HEK293T (cell line): Measurements from ENCODE around the gene ARID4B.
"Not testable (repeated sequence)": the region's sequence is repeated elsewhere in the genome, so short reads cannot be mapped to it uniquely, and the experiment has no call there.

Experiments used
- ARNT ChIP-seq: fragments of 450-650 bp; IDR thresholded peaks from 2 replicates; pipeline ENCODE4 v1.6.1; 2017; ENCODE audit warnings: mild to moderate bottlenecking
- BHLHE40 ChIP-seq: fragments of 450-650 bp; IDR thresholded peaks from 2 replicates; pipeline ENCODE4 v1.6.1; 2016; ENCODE audit warnings: mild to moderate bottlenecking, moderate library complexity, borderline replicate concordance
- ELF4 ChIP-seq: fragments of 450-650 bp; IDR thresholded peaks from 2 replicates; pipeline ENCODE4 v1.6.1; 2017; ENCODE audit warnings: antibody characterized with exemption
- FOXK2 ChIP-seq: fragments of 450-650 bp; IDR thresholded peaks from 2 replicates; pipeline ENCODE4 v1.6.1; 2016; ENCODE audit warnings: mild to moderate bottlenecking
- FOXM1 ChIP-seq: fragments of 450-650 bp; IDR thresholded peaks from 2 replicates; pipeline ENCODE4 v1.6.1; 2017; ENCODE audit warnings: mild to moderate bottlenecking, borderline replicate concordance
- NFRKB ChIP-seq: fragments of 450-650 bp; IDR thresholded peaks from 2 replicates; pipeline ENCODE4 v1.6.1; 2016; ENCODE audit warnings: mild to moderate bottlenecking, moderate library complexity
- SP1 ChIP-seq: fragments of 450-650 bp; IDR thresholded peaks from 2 replicates; pipeline ENCODE4 v1.6.1; 2017
- SUZ12 ChIP-seq: fragments of 450-650 bp; IDR thresholded peaks from 2 replicates; pipeline ENCODE4 v1.6.1; 2016; ENCODE audit warnings: mild to moderate bottlenecking
- TARDBP ChIP-seq: fragments of 450-650 bp; IDR thresholded peaks from 2 replicates; pipeline ENCODE4 v1.6.1; 2016
- ZNF384 ChIP-seq: fragments of 450-650 bp; IDR thresholded peaks from 2 replicates; pipeline ENCODE4 v1.6.1; 2016
- TF ChIP-seq, protein P1 (sequence below): fragments of 450-650 bp; IDR thresholded peaks from 2 replicates; pipeline ENCODE4 v1.6.1; 2016

DNA sequence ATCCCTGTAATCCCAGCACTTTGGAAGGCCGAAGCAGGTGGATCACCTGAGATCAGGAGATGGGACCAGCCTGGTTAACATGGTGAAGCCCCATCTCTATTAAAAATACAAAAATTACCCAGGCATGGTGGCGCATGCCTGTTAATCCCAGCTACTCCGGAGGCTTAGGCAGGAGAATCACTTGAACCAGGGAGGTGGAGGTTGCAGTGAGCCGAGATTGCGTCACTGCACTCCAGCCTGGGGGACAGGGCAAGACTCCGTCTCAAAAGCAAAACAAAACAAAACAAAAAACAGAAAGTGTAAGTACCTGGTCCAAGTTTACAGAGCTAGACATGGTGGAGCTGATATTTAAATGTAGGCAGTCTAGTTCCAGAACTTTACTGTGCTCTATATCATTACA lies 69.9 kb downstream of the ARID4B start:
- not testable (repeated sequence) for TF ChIP-seq BHLHE40, ARNT, FOXM1, TARDBP, ELF4, NFRKB, FOXK2, SUZ12, ZNF384, SP1
- TF ChIP-seq, protein P1, sequence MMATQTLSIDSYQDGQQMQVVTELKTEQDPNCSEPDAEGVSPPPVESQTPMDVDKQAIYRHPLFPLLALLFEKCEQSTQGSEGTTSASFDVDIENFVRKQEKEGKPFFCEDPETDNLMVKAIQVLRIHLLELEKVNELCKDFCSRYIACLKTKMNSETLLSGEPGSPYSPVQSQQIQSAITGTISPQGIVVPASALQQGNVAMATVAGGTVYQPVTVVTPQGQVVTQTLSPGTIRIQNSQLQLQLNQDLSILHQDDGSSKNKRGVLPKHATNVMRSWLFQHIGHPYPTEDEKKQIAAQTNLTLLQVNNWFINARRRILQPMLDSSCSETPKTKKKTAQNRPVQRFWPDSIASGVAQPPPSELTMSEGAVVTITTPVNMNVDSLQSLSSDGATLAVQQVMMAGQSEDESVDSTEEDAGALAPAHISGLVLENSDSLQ, result not testable (repeated sequence)
